Measurements from ENCODE around the gene GPR162. TPM values are rescaled to one million over a fixed set of nuclear protein-coding genes. Genes with fewer than 3 reads are reported as not detected.

The GPR162 gene
- total and polyA plus RNA-seq, 2 of the 4 experiments (the other 2 are of a cell fraction), result 2.9 to 6.0 TPM

- ATAC-seq (ENCODE audit: low read depth), result no peak
- no peaks in the 10 kb centered on the region for H4K20me1 ChIP-seq (ENCODE audit: insufficient read depth, low read length)
- BruUV-seq (replicated peaks), result no TSS peak
- H3K56ac ChIP-seq (ENCODE audit: extremely low read depth, insufficient read depth, low read length), result no peak overlapping the region
- in situ Hi-C loops (cut with MboI; ENCODE audit: low sequenced_read_pairs) (no loop called here), intact Hi-C loops (cut with micrococcal nuclease) (no loop called here), dilution Hi-C loops (cut with HindIII; ENCODE audit: low sequenced_read_pairs, unreplicated experiment) (no loop called here)
- no peak overlapping the region for H3K27ac ChIP-seq (ENCODE audit: insufficient read depth, low read length)
- no peak overlapping the region for H3K9ac ChIP-seq (ENCODE audit: low read depth, low read length)
- H2AK9ac ChIP-seq (replicated peaks; ENCODE audit: low read depth, low read length, poor library complexity), result no peak overlapping the region
- no peak overlapping the region for H3K4me2 ChIP-seq (ENCODE audit: low read depth, low read length)
- TF ChIP-seq, protein P1, sequence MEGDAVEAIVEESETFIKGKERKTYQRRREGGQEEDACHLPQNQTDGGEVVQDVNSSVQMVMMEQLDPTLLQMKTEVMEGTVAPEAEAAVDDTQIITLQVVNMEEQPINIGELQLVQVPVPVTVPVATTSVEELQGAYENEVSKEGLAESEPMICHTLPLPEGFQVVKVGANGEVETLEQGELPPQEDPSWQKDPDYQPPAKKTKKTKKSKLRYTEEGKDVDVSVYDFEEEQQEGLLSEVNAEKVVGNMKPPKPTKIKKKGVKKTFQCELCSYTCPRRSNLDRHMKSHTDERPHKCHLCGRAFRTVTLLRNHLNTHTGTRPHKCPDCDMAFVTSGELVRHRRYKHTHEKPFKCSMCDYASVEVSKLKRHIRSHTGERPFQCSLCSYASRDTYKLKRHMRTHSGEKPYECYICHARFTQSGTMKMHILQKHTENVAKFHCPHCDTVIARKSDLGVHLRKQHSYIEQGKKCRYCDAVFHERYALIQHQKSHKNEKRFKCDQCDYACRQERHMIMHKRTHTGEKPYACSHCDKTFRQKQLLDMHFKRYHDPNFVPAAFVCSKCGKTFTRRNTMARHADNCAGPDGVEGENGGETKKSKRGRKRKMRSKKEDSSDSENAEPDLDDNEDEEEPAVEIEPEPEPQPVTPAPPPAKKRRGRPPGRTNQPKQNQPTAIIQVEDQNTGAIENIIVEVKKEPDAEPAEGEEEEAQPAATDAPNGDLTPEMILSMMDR (conservative IDR thresholded peaks at IDR 0.05; ENCODE audit: low read depth, low read length), result no peak
- TF ChIP-seq RCOR1 (IDR thresholded peaks at IDR 0.05; ENCODE audit: insufficient replicate concordance, low read length) (no peak), RAD21 (IDR thresholded peaks at IDR 0.05; ENCODE audit: low read length) (no peak), CHD1 (IDR thresholded peaks at IDR 0.05; ENCODE audit: low read depth, low read length) (no peak), SMC3 (IDR thresholded peaks at IDR 0.05; ENCODE audit: low read depth, low read length) (no peak), MAZ (IDR thresholded peaks at IDR 0.05; ENCODE audit: borderline replicate concordance, low read depth, low read length) (no peak), FOS (IDR thresholded peaks at IDR 0.05; ENCODE audit: low read depth, low read length) (no peak), POLR2A (IDR thresholded peaks at IDR 0.05; ENCODE audit: low read depth, low read length) (no peak), CEBPB (IDR thresholded peaks at IDR 0.05; ENCODE audit: low read depth, low read length) (no peak), RFX5 (IDR thresholded peaks at IDR 0.05; ENCODE audit: low read depth, low read length) (no peak), MAFK (IDR thresholded peaks at IDR 0.05; ENCODE audit: low read depth, low read length) (no peak), NFE2L2 (IDR thresholded peaks at IDR 0.05; ENCODE audit: low read depth, low read length) (no peak), BHLHE40 (IDR thresholded peaks at IDR 0.05; ENCODE audit: low read depth, low read length) (no peak), MXI1 (IDR thresholded peaks at IDR 0.05; ENCODE audit: borderline replicate concordance, low read depth, low read length) (no peak)
- TF ChIP-seq, protein P2, sequence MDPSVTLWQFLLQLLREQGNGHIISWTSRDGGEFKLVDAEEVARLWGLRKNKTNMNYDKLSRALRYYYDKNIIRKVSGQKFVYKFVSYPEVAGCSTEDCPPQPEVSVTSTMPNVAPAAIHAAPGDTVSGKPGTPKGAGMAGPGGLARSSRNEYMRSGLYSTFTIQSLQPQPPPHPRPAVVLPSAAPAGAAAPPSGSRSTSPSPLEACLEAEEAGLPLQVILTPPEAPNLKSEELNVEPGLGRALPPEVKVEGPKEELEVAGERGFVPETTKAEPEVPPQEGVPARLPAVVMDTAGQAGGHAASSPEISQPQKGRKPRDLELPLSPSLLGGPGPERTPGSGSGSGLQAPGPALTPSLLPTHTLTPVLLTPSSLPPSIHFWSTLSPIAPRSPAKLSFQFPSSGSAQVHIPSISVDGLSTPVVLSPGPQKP (IDR thresholded peaks at IDR 0.05; ENCODE audit: borderline replicate concordance, low read depth, low read length), result no peak
- TF ChIP-seq, protein P3, sequence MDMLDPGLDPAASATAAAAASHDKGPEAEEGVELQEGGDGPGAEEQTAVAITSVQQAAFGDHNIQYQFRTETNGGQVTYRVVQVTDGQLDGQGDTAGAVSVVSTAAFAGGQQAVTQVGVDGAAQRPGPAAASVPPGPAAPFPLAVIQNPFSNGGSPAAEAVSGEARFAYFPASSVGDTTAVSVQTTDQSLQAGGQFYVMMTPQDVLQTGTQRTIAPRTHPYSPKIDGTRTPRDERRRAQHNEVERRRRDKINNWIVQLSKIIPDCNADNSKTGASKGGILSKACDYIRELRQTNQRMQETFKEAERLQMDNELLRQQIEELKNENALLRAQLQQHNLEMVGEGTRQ (IDR thresholded peaks at IDR 0.05; ENCODE audit: low read depth, low read length), result no peak
- no CpG with 5 or more reads among the region's 9 CpGs for WGBS, 2 experiments (ENCODE audit: extremely low coverage in 2 of 2, insufficient read length in 1 of 2)
- H3K14ac ChIP-seq (replicated peaks; ENCODE audit: low read depth, low read length), result no peak overlapping the region
- no peaks in the 10 kb centered on the region for H3K27me3 ChIP-seq (ENCODE audit: control insufficient read depth, insufficient read depth, low read length)
- no peak overlapping the region for H4K5ac ChIP-seq (ENCODE audit: low read depth, low read length)
- H3K23ac ChIP-seq (ENCODE audit: low read depth, low read length), result no peak overlapping the region
- H2BK120ac ChIP-seq (ENCODE audit: low read depth, low read length), result no peak overlapping the region
- no peaks in the 10 kb centered on the region for H3K36me3 ChIP-seq (ENCODE audit: control insufficient read depth, insufficient read depth, low read length)
- H4K8ac ChIP-seq (ENCODE audit: low read depth in 2 of 2, low read length in 2 of 2), result no peak overlapping the region
- no peak for DNase-seq
- POLR2A ChIA-PET (ENCODE audit: unreplicated experiment), result no interaction called here
- no peak overlapping the region for H2BK5ac ChIP-seq (ENCODE audit: low read depth, low read length, poor library complexity, severe bottlenecking)
- H3K4me3 ChIP-seq (ENCODE audit: insufficient read depth, low read depth, low read length), result no peak overlapping the region
- no peak overlapping the region for H2BK15ac ChIP-seq (ENCODE audit: low read depth, low read length)
- no peak overlapping the region for H4K91ac ChIP-seq (ENCODE audit: insufficient read depth, low read depth, low read length)
- H2AK5ac ChIP-seq (ENCODE audit: low read depth, low read length), result no peak overlapping the region
- H2AFZ ChIP-seq (replicated peaks; ENCODE audit: low read length, poor library complexity), result no peak overlapping the region
- no peaks in the 10 kb centered on the region for H3K79me1 ChIP-seq (ENCODE audit: low read depth in 1 of 2, low read length in 2 of 2)
- H3K4me1 ChIP-seq (ENCODE audit: control insufficient read depth, insufficient read depth, low read length), result peaks cover under 1% of the 10 kb centered on the region; the same call in 1 of the 2 replicates
- H3K18ac ChIP-seq (ENCODE audit: low read depth, low read length), result no peak overlapping the region
- no peak overlapping the region for H2BK20ac ChIP-seq (ENCODE audit: low read depth, low read length)
- CTCF ChIA-PET, result interaction anchor here (0.7 kb wide), 1 partner anchor 37 kb away, joined by 3 read pairs; the partner anchor contains the start of gene GPR162
- 0 out of 2 replicates have a peak, but pooled peaks cover 5% of the 10 kb centered on the region for H3K9me1 ChIP-seq (ENCODE audit: insufficient read depth, low read length)
- no peaks in the 10 kb centered on the region for H3K9me3 ChIP-seq (ENCODE audit: control insufficient read depth, insufficient read depth, low read length)
- H3K4ac ChIP-seq (ENCODE audit: low read depth, low read length), result no peak overlapping the region
Observed at GRCh38 chr12:6783828-6784227, 37.8 kb upstream of the GPR162 start.

All from IMR-90 (cell line).